ENCODE measurements around the gene UCKL1.

The UCKL1 gene

DNA sequence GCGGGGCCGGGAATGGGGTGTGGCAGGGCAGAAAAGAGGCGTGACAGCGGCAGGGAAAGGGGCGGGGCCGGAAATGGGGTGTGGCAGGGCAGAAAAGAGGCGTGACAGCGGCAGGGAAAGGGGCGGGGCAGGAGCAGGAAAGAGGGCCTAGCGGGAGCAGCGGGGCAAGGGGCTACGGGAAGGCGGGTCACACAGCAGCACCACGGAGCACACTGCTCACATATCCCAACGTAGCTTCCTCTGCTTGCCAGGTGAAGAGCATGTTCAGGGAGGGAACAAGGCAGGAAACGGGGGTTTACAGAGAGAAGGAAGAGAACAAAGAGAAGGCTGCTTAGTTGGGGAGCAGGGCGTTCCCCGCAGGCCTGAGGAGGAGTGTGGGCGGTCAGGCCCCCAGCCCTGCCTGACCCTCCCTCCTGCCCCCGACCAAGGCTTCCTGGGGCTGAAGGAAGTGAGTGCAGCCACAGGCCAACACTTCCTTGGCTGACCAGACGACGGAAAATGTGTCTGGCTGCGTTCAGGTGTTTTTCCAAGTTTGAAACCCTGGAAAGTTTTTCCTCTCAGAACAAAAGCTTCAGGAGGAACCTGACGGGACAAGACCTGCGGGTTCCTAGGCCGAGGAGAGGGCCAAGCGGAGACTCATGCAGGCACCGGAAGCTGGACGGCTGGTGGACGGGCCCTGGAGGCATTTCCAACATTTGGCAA lies 13.8 kb downstream of the UCKL1 start:
- Histone ChIP-seq H3K4me3 (replicated peaks; ENCODE audit: insufficient read depth, low read length) (no peak overlapping the region), H3K27me3 (ENCODE audit: insufficient read depth, poor library complexity, severe bottlenecking) (no peaks in the 10 kb centered on the region), H3K27ac (replicated peaks) (peak overlapping the region; percentile 44)
- DNase-seq (ENCODE audit: low read depth in 1 of 2, low spot score in 1 of 2): peak; percentile 52 to 79
- no peak for TF ChIP-seq SPI1 (IDR thresholded peaks at IDR 0.05; ENCODE audit: borderline replicate concordance, low read depth)
- TF ChIP-seq POLR2AphosphoS5 (IDR thresholded peaks at IDR 0.05; ENCODE audit: low read depth): peak; percentile 3; the same call in 1 of the 2 replicates

- peak; percentile 92 to 98 for DNase-seq (ENCODE audit: low read depth in 1 of 2, low spot score in 1 of 2)
- peak overlapping the region; percentile 58 for H3K27ac ChIP-seq (replicated peaks)
- H3K4me3 ChIP-seq (replicated peaks; ENCODE audit: insufficient read depth, low read length): no peak overlapping the region
- TF ChIP-seq GABPA (IDR thresholded peaks at IDR 0.05; ENCODE audit: low read depth) (peak; percentile 60), CTCF (IDR thresholded peaks at IDR 0.05; ENCODE audit: insufficient read depth, low read length) (no peak), SPI1 (IDR thresholded peaks at IDR 0.05; ENCODE audit: borderline replicate concordance, low read depth) (peak; percentile 3; the same call in 1 of the 2 replicates), POLR2AphosphoS5 (IDR thresholded peaks at IDR 0.05; ENCODE audit: low read depth) (peak; percentile 68), REST (IDR thresholded peaks at IDR 0.05; ENCODE audit: insufficient replicate concordance, low read depth) (no peak)
- no peaks in the 10 kb centered on the region for H3K27me3 ChIP-seq (ENCODE audit: insufficient read depth, poor library complexity, severe bottlenecking)
Observed at GRCh38 chr20:63941282-63942081, 14.7 kb downstream of the UCKL1 start.

DNA sequence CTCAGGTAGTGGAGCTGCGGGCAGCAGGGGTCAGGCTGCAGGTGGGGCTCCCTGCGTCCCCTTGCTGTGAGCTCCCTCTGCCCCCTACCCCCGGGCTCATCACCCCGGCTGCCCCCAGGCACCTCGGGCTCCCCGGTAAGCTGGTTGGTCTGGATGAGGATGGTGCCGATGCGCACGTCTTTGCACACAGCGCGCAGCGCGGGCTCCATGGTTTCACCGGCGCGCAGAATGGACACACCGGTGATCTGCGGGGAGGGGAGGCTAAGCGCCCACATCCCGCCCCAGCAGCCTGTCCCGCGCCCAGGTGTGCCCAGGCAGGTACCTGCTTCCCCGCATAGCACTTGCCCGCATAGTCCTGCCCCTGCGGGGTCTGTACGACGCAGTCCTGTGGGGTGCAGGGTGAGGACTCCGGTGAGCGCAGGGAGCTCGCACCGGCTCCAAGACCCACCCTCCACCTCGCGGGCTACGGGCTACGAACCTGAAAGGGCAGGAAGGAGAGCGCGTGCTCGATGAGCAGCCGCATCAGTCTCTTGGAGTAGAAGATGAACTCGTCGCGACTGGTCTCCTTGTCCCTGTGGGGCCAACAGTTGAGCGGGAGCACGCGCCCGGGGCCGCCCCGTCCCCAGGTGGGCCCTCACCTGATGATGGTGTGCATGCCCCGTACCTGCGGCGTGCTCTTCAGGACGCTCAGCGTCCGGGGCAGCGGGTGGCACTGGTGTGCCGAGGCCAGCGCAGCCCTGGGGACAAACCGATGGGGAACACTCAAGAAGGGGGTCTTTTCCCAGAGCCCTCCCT lies 15.5 kb downstream of the UCKL1 start:
- TF ChIP-seq REST (IDR thresholded peaks at IDR 0.05; ENCODE audit: insufficient replicate concordance, low read depth) (no peak), POLR2AphosphoS5 (IDR thresholded peaks at IDR 0.05; ENCODE audit: low read depth) (0 out of 2 replicates have a peak, but pooled peaks have one; percentile 3)
- DNase-seq (ENCODE audit: low read depth in 1 of 2, low spot score in 1 of 2): no peak
- H3K27me3 ChIP-seq (ENCODE audit: insufficient read depth, poor library complexity, severe bottlenecking): no peaks in the 10 kb centered on the region
- H3K27ac ChIP-seq (replicated peaks): peak overlapping the region; percentile 58
- no peak overlapping the region for H3K4me3 ChIP-seq (replicated peaks; ENCODE audit: insufficient read depth, low read length)

GRCh38 chr20:63940071-63940471 lies 16.1 kb downstream of the UCKL1 start:
- no peak for DNase-seq (ENCODE audit: low read depth in 1 of 2, low spot score in 1 of 2)
- Histone ChIP-seq H3K27me3 (ENCODE audit: insufficient read depth, poor library complexity, severe bottlenecking) (no peaks in the 10 kb centered on the region), H3K27ac (replicated peaks) (no peak overlapping the region), H3K4me3 (replicated peaks; ENCODE audit: insufficient read depth, low read length) (no peak overlapping the region)
- TF ChIP-seq POLR2AphosphoS5 (IDR thresholded peaks at IDR 0.05; ENCODE audit: low read depth): peak; percentile 34; the same call in 1 of the 2 replicates
- TF ChIP-seq SPI1 (IDR thresholded peaks at IDR 0.05; ENCODE audit: borderline replicate concordance, low read depth): no peak
